Hepatocyte (in vitro differentiated cells): ENCODE results near the gene MICB.

ENCODE experiments used
- CTCF ChIP-seq: fragments of 200-600 bp; sonication (generic); IDR thresholded peaks from 2 replicates; pipeline ENCODE4 v1.5.1; 2016; ENCODE audit warnings: antibody characterized with exemption, mild to moderate bottlenecking; ENCODE audit not compliant: poor library complexity
- EZH2phosphoT487 ChIP-seq: fragments of 200-600 bp; sonication (generic); IDR thresholded peaks from one replicate; pipeline ENCODE4 v1.6.1; 2018; ENCODE audit warnings: antibody characterized with exemption, mild to moderate bottlenecking, low read depth, moderate library complexity; ENCODE audit not compliant: unreplicated experiment, severe bottlenecking

DNA sequence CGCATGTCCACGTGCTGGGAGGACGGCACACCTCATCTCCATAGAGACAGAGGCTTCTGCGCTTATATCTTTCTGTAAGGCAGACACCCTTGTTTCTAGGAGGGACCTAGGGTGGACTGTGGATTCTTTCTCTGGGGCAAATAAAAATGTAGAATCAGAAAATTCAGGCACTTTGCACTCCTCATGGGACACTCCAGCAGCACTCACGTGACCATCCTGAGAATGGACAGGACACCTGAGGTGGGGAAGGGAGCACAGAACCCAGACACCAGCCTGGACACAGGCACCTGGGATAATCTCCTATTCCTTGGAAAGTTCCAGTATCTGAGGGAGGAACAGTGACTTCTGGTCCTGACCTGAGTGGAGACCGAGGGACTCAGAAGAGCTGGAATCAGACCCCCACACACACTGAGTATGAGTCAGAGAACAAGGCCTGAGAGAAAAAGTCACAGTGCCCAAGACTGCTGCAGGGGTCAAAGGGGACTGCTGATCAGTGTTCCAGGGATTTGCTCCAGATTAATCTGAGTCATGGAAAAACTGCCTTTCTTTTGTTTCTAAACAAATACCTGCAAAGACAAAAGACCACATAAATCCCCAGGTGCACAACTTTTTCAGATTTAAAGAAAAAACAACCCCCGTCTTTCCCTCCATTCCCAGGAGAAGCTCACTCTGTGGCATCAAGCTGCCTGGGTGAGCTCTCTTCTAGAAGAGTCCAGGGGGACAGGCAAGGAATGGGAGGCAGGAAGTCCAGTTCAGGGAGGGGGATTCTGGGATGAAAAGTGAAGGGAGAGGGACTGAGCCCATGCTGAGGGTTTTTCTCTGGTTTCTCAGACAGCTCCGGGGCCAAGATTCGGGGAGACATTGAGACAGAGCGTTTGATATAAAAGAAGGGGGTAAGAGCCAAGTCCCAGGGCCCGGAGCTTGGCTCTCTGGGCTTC, 35.6 kb upstream of the MICB start:
- TF ChIP-seq EZH2phosphoT487: no peak
- TF ChIP-seq CTCF: no peak
